NCI-H524 (cell line): ENCODE measurements around the gene COL11A2.
"Not testable (repeated sequence)": the region's sequence is repeated elsewhere in the genome, so short reads cannot be mapped to it uniquely, and the experiment has no call there.

Source experiments
- DNase-seq, 2 experiments: peaks; one replicate each; lab custom pipeline; 2025; lab: John Stamatoyannopoulos, UW

COL11A2 gene

GRCh38 chr6:33156561-33156960 lies 35.7 kb downstream of the COL11A2 start:
- no peak for DNase-seq

GRCh38 chr6:33154349-33154748 lies 37.9 kb downstream of the COL11A2 start:
- DNase-seq: no peak

GRCh38 chr6:33151050-33151449 lies 41.2 kb downstream of the COL11A2 start:
- DNase-seq: no peak

- not testable (repeated sequence) for DNase-seq
These were observed 41.7 kb downstream of the COL11A2 start for GRCh38 chr6:33150560-33150959.

- DNase-seq: peak; percentile 12 to 33
These were observed 44.2 kb downstream of the COL11A2 start for GRCh38 chr6:33147807-33148666.

- no peak for DNase-seq
These were observed 47.9 kb downstream of the COL11A2 start for GRCh38 chr6:33144373-33144772.

GRCh38 chr6:33143113-33143770 lies 49.0 kb downstream of the COL11A2 start:
- DNase-seq: no peak

GRCh38 chr6:33142501-33143070 lies 49.7 kb downstream of the COL11A2 start:
- no peak for DNase-seq

GRCh38 chr6:33140556-33140955 lies 51.7 kb downstream of the COL11A2 start:
- no peak for DNase-seq

GRCh38 chr6:33139596-33140206 lies 52.6 kb downstream of the COL11A2 start:
- no peak for DNase-seq

GRCh38 chr6:33136310-33136900 lies 55.9 kb downstream of the COL11A2 start:
- DNase-seq: no peak

GRCh38 chr6:33132081-33132524 lies 60.2 kb downstream of the COL11A2 start:
- no peak for DNase-seq

- no peak for DNase-seq
These were observed 63.9 kb downstream of the COL11A2 start for GRCh38 chr6:33128318-33128717.

GRCh38 chr6:33126101-33126714 lies 66.1 kb downstream of the COL11A2 start:
- peak in 1 of 2 experiments; percentile 11 for DNase-seq

- no peak for DNase-seq
These were observed 67.3 kb downstream of the COL11A2 start for GRCh38 chr6:33124947-33125346.

- DNase-seq: no peak
These were observed 67.8 kb downstream of the COL11A2 start for GRCh38 chr6:33124525-33124901.

- peak; percentile 32 to 69 for DNase-seq
These were observed 68.3 kb downstream of the COL11A2 start for GRCh38 chr6:33123732-33124524.

- DNase-seq: no peak
These were observed 69.1 kb downstream of the COL11A2 start for GRCh38 chr6:33123181-33123580.

- DNase-seq: no peak
These were observed 72.3 kb downstream of the COL11A2 start for GRCh38 chr6:33120001-33120400.

- peak; percentile 2 to 58 for DNase-seq
These were observed 73.6 kb downstream of the COL11A2 start for GRCh38 chr6:33118525-33119123.
